ENCODE data around the gene UBE2R2. TPM values are rescaled to one million over a fixed set of nuclear protein-coding genes. Genes with fewer than 3 reads are reported as not detected.

Gene UBE2R2
- total and polyA plus RNA-seq, 2 experiments from 2014 or later = 39.8 to 41.4 TPM

DNA sequence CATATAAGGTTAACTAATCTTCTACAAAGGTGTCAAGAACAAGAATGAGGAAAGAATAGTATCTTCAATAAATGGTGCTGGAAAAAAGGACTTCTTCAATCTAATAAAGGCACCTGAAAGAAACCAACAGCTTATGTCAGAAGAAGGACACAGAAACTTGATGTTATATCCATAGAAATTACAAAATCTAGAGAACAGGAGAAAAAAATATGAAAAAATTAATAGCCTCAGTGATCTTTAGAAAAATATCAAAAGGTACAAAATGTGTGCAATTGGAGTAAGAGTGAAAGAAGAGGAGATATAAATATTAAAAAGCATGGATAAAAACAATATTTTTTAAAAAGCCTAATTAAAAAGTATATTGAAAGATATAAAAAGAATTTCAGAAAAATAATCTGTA lies 40.4 kb upstream of the UBE2R2 start:
- H3K79me2 ChIP-seq = no peaks in the 10 kb centered on the region
- no peak overlapping the region for H3K27ac ChIP-seq
- H2AFZ ChIP-seq = no peak overlapping the region
- H3K4me3 ChIP-seq = no peak overlapping the region
- no peaks in the 10 kb centered on the region for H3K9me3 ChIP-seq (ENCODE audit: low read depth)
- H3K4me1 ChIP-seq (ENCODE audit: insufficient read depth) = no peaks in the 10 kb centered on the region
- H3K9me2 ChIP-seq (replicated peaks; ENCODE audit: insufficient read depth) = no peaks in the 10 kb centered on the region
- DNase-seq (ENCODE audit: low spot score) = no peak
- no peaks in the 10 kb centered on the region for H3K36me3 ChIP-seq (replicated peaks; ENCODE audit: insufficient read depth, low read depth)
- TF ChIP-seq EZH2phosphoT487 (IDR thresholded peaks at IDR 0.05; ENCODE audit: low read depth, severe bottlenecking, unreplicated experiment) = no peak
- TF ChIP-seq, protein P1, sequence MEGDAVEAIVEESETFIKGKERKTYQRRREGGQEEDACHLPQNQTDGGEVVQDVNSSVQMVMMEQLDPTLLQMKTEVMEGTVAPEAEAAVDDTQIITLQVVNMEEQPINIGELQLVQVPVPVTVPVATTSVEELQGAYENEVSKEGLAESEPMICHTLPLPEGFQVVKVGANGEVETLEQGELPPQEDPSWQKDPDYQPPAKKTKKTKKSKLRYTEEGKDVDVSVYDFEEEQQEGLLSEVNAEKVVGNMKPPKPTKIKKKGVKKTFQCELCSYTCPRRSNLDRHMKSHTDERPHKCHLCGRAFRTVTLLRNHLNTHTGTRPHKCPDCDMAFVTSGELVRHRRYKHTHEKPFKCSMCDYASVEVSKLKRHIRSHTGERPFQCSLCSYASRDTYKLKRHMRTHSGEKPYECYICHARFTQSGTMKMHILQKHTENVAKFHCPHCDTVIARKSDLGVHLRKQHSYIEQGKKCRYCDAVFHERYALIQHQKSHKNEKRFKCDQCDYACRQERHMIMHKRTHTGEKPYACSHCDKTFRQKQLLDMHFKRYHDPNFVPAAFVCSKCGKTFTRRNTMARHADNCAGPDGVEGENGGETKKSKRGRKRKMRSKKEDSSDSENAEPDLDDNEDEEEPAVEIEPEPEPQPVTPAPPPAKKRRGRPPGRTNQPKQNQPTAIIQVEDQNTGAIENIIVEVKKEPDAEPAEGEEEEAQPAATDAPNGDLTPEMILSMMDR (IDR thresholded peaks at IDR 0.05; ENCODE audit: poor library complexity) = no peak
- no peak for TF ChIP-seq EZH2 (IDR thresholded peaks at IDR 0.05; ENCODE audit: borderline replicate concordance)
- H3K27me3 ChIP-seq = no peaks in the 10 kb centered on the region
- no peaks in the 10 kb centered on the region for H4K20me1 ChIP-seq (ENCODE audit: insufficient read depth, poor library complexity, severe bottlenecking)
- H3K4me2 ChIP-seq = no peak overlapping the region

DNA sequence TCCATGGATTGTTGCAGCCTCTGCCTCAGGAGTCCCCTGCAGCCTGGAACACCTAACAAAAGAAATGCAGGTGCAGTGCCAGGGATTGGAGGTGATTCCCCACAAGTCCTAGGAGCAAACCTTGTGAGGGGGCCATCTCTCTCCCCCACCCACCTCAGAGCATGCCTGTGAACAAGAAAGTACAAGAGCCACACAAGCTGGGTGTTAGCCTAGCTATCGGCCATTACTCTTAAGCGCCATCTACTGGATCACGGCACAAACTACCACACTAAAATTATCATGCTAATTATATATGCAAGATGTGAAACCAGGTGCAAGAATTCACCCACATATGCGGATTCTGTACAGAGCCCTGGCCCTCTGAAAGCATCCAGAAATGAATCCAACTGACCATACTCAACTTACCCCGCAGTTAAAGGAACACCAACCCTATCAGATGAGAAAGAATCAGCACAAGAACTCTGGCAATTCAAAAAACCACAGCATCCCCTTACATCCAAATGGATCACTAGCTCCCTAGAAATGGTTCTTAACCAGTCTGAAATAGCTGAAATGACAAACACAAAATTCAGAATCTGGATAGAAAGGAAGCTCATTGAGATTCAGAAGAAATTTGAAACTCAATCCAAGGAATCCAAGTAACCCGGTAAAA lies 38.1 kb upstream of the UBE2R2 start:
- Histone ChIP-seq H3K27ac (no peak overlapping the region), H3K79me2 (no peaks in the 10 kb centered on the region), H2AFZ (no peak overlapping the region), H3K4me3 (no peak overlapping the region), H3K9me3 (ENCODE audit: low read depth) (no peaks in the 10 kb centered on the region), H3K27me3 (no peaks in the 10 kb centered on the region), H3K36me3 (replicated peaks; ENCODE audit: insufficient read depth, low read depth) (no peaks in the 10 kb centered on the region), H3K4me2 (no peak overlapping the region), H4K20me1 (ENCODE audit: insufficient read depth, poor library complexity, severe bottlenecking) (no peaks in the 10 kb centered on the region), H3K9me2 (replicated peaks; ENCODE audit: insufficient read depth) (no peaks in the 10 kb centered on the region), H3K4me1 (ENCODE audit: insufficient read depth) (peaks cover 6% of the 10 kb centered on the region)
- no peak for TF ChIP-seq EZH2 (IDR thresholded peaks at IDR 0.05; ENCODE audit: borderline replicate concordance)
- TF ChIP-seq, protein P1 (IDR thresholded peaks at IDR 0.05; ENCODE audit: poor library complexity) = peak; percentile 71
- 17% methylated on average over 6 of the region's 6 CpGs for WGBS (ENCODE audit: low lambda C conversion rate, missing lambda C conversion rate)
- DNase-seq (ENCODE audit: low spot score) = peak; percentile 78

DNA sequence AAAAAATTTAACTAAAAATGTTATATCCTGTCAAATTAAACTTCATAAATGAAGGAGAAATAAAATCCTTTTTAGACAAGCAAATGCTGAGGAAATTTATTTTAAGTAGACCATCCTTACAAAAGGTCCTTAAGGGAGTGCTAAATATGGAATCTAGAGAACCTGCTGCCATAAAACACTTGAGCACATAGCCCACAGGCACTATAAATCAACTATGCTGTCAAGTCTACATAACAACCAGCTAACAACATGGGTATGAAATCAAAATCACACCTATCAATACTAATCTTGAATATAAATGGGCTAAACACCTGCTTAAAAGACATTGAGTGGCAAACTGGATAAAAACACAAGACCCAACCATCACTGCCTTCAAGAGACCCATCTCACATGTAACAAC lies 36.7 kb upstream of the UBE2R2 start:
- Histone ChIP-seq H3K4me3 (no peak overlapping the region), H3K4me2 (no peak overlapping the region), H3K79me2 (no peaks in the 10 kb centered on the region), H3K4me1 (ENCODE audit: insufficient read depth) (peaks cover 6% of the 10 kb centered on the region), H3K27me3 (no peaks in the 10 kb centered on the region), H3K9me3 (ENCODE audit: low read depth) (no peaks in the 10 kb centered on the region), H3K9me2 (replicated peaks; ENCODE audit: insufficient read depth) (no peaks in the 10 kb centered on the region), H3K27ac (no peak overlapping the region), H3K36me3 (replicated peaks; ENCODE audit: insufficient read depth, low read depth) (no peaks in the 10 kb centered on the region), H4K20me1 (ENCODE audit: insufficient read depth, poor library complexity, severe bottlenecking) (no peaks in the 10 kb centered on the region), H2AFZ (no peak overlapping the region)
- DNase-seq (ENCODE audit: low spot score) = no peak
- no peak for TF ChIP-seq EZH2phosphoT487 (IDR thresholded peaks at IDR 0.05; ENCODE audit: low read depth, severe bottlenecking, unreplicated experiment)
- TF ChIP-seq, protein P1 (IDR thresholded peaks at IDR 0.05; ENCODE audit: poor library complexity) = no peak
- no peak for TF ChIP-seq EZH2 (IDR thresholded peaks at IDR 0.05; ENCODE audit: borderline replicate concordance)

DNA sequence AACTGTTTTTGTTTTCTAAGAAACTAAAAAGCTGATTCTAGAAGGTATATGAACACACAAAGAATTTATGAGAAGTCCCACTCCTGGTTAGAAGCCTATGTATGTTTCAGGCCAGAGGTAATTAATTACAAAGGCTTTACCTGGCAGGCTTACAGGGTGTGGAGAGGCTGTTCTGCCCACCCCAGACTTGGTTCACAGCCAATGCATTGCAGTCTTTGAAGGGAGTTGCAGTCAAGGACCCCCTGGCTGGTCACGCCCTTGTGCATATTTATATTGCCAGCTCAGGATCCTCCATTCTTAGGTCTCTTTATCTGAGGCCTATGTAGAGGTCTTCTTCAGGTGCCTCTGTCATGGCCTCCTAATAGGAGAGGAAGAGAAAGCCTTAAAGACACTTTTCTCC lies 35.2 kb upstream of the UBE2R2 start:
- 88% methylated on average over 1 of the region's 1 CpG for WGBS (ENCODE audit: low lambda C conversion rate, missing lambda C conversion rate)
- no peak overlapping the region for H3K4me3 ChIP-seq
- H3K36me3 ChIP-seq (replicated peaks; ENCODE audit: insufficient read depth, low read depth) = no peaks in the 10 kb centered on the region
- no peaks in the 10 kb centered on the region for H3K79me2 ChIP-seq
- no peak for TF ChIP-seq EZH2phosphoT487 (IDR thresholded peaks at IDR 0.05; ENCODE audit: low read depth, severe bottlenecking, unreplicated experiment)
- H3K4me2 ChIP-seq = no peak overlapping the region
- no peaks in the 10 kb centered on the region for H3K9me2 ChIP-seq (replicated peaks; ENCODE audit: insufficient read depth)
- DNase-seq (ENCODE audit: low spot score) = no peak
- no peaks in the 10 kb centered on the region for H4K20me1 ChIP-seq (ENCODE audit: insufficient read depth, poor library complexity, severe bottlenecking)
- H2AFZ ChIP-seq = no peak overlapping the region
- no peaks in the 10 kb centered on the region for H3K9me3 ChIP-seq (ENCODE audit: low read depth)
- H3K27ac ChIP-seq = no peak overlapping the region
- H3K4me1 ChIP-seq (ENCODE audit: insufficient read depth) = peaks cover 6% of the 10 kb centered on the region
- H3K27me3 ChIP-seq = no peaks in the 10 kb centered on the region

All from hepatocyte (in vitro differentiated cells).